ENCODE results near the gene OSBPL9. TPM values are rescaled to one million over a fixed set of nuclear protein-coding genes. Genes with fewer than 3 reads are reported as not detected.

The OSBPL9 gene
- total RNA-seq, 1 donor from 2014 or later: 149 TPM

GRCh38 chr1:51736702-51737101, 119.8 kb downstream of the OSBPL9 start:
- Histone ChIP-seq H3F3A (ENCODE audit: low read depth) (peaks cover 8% of the 10 kb centered on the region), H3K4me2 (no peak overlapping the region), H3K9ac (no peak overlapping the region), H3K4me3 (no peak overlapping the region), H3K27me3 (no peaks in the 10 kb centered on the region), H3K79me2 (ENCODE audit: low read depth) (peaks cover 99% of the 10 kb centered on the region), H3K36me3 (no peaks in the 10 kb centered on the region), H4K20me1 (ENCODE audit: low read depth) (peaks cover 83% of the 10 kb centered on the region), H3K27ac (no peak overlapping the region), H2AFZ (replicated peaks) (no peak overlapping the region), H3K9me3 (ENCODE audit: low read depth) (no peaks in the 10 kb centered on the region), H3K4me1 (peaks cover 31% of the 10 kb centered on the region)
- peaks cover 2% of the 10 kb centered on the region for H3K27me3 Mint-ChIP-seq (ENCODE audit: insufficient read depth, low read depth)
- no peaks in the 10 kb centered on the region for H3K9me3 Mint-ChIP-seq
- DNase-seq (ENCODE audit: low spot score): no peak
- no peaks in the 10 kb centered on the region for H3K36me3 Mint-ChIP-seq
- H3K4me1 Mint-ChIP-seq: peaks cover 10% of the 10 kb centered on the region
- TF ChIP-seq EZH2phosphoT487 (IDR thresholded peaks at IDR 0.05) (no peak), CTCF (IDR thresholded peaks at IDR 0.05) (no peak)
- no peak overlapping the region for H3K27ac Mint-ChIP-seq
- H3K4me3 Mint-ChIP-seq: no peak overlapping the region

- no peak overlapping the region for H3K4me3 ChIP-seq
- no peak overlapping the region for H2AFZ ChIP-seq (replicated peaks)
- no peak for DNase-seq (ENCODE audit: low spot score)
- no peak overlapping the region for H3K4me3 Mint-ChIP-seq
- peaks cover 6% of the 10 kb centered on the region for H3K4me1 Mint-ChIP-seq
- H3K36me3 ChIP-seq: no peaks in the 10 kb centered on the region
- no peaks in the 10 kb centered on the region for H3K9me3 ChIP-seq (ENCODE audit: low read depth)
- TF ChIP-seq EZH2phosphoT487 (IDR thresholded peaks at IDR 0.05): no peak
- no peak for TF ChIP-seq CTCF (IDR thresholded peaks at IDR 0.05)
- TF ChIP-seq EZH2 (IDR thresholded peaks at IDR 0.05): no peak
- no peak overlapping the region for H3K27ac Mint-ChIP-seq
- peaks cover 93% of the 10 kb centered on the region for H3K79me2 ChIP-seq (ENCODE audit: low read depth)
- no peaks in the 10 kb centered on the region for H3K9me3 Mint-ChIP-seq
- no peak overlapping the region for H3K27ac ChIP-seq
- peaks cover 34% of the 10 kb centered on the region for H3K4me1 ChIP-seq
- peaks cover 76% of the 10 kb centered on the region for H4K20me1 ChIP-seq (ENCODE audit: low read depth)
- H3K9ac ChIP-seq: no peak overlapping the region
- peaks cover 2% of the 10 kb centered on the region for H3K27me3 Mint-ChIP-seq (ENCODE audit: insufficient read depth, low read depth)
- H3K4me2 ChIP-seq: no peak overlapping the region
- no peaks in the 10 kb centered on the region for H3K27me3 ChIP-seq
- H3K36me3 Mint-ChIP-seq: no peaks in the 10 kb centered on the region
- H3F3A ChIP-seq (ENCODE audit: low read depth): peaks cover 8% of the 10 kb centered on the region
Measured at GRCh38 chr1:51738681-51739080, 121.8 kb downstream of the OSBPL9 start.

- no peak overlapping the region for H3K27ac ChIP-seq
- peaks cover 15% of the 10 kb centered on the region for H3F3A ChIP-seq (ENCODE audit: low read depth)
- peaks cover 30% of the 10 kb centered on the region for H3K4me1 ChIP-seq
- no peak overlapping the region for H3K4me3 Mint-ChIP-seq
- H3K9ac ChIP-seq: no peak overlapping the region
- H4K20me1 ChIP-seq (ENCODE audit: low read depth): peaks cover 75% of the 10 kb centered on the region
- H3K4me1 Mint-ChIP-seq: peaks cover 2% of the 10 kb centered on the region
- no peak overlapping the region for H2AFZ ChIP-seq (replicated peaks)
- H3K27me3 ChIP-seq: no peaks in the 10 kb centered on the region
- H3K27me3 Mint-ChIP-seq (ENCODE audit: insufficient read depth, low read depth): no peaks in the 10 kb centered on the region
- H3K79me2 ChIP-seq (ENCODE audit: low read depth): peaks cover 91% of the 10 kb centered on the region
- no peak overlapping the region for H3K4me3 ChIP-seq
- no peaks in the 10 kb centered on the region for H3K9me3 ChIP-seq (ENCODE audit: low read depth)
- no peaks in the 10 kb centered on the region for H3K36me3 ChIP-seq
- no peak overlapping the region for H3K4me2 ChIP-seq
- DNase-seq (ENCODE audit: low spot score): no peak
- no peak overlapping the region for H3K27ac Mint-ChIP-seq
- no peaks in the 10 kb centered on the region for H3K36me3 Mint-ChIP-seq
- TF ChIP-seq EZH2phosphoT487 (IDR thresholded peaks at IDR 0.05) (no peak), CTCF (IDR thresholded peaks at IDR 0.05) (no peak), EZH2 (IDR thresholded peaks at IDR 0.05) (no peak)
- H3K9me3 Mint-ChIP-seq: no peaks in the 10 kb centered on the region
Measured at GRCh38 chr1:51740652-51741051, 123.8 kb downstream of the OSBPL9 start.
